ENCODE results near the gene BRAP. TPM values are rescaled to one million over a fixed set of nuclear protein-coding genes. Genes with fewer than 3 reads are reported as not detected.
A peak's percentile ranks its signal among the peaks of the same experiment; 100 is the strongest.
"Not testable (repeated sequence)": the region's sequence is repeated elsewhere in the genome, so short reads cannot be mapped to it uniquely, and the experiment has no call there.

The BRAP gene
- polyA plus RNA-seq, 4 donors: 17.6 to 21.0 (median 19.4) TPM

DNA sequence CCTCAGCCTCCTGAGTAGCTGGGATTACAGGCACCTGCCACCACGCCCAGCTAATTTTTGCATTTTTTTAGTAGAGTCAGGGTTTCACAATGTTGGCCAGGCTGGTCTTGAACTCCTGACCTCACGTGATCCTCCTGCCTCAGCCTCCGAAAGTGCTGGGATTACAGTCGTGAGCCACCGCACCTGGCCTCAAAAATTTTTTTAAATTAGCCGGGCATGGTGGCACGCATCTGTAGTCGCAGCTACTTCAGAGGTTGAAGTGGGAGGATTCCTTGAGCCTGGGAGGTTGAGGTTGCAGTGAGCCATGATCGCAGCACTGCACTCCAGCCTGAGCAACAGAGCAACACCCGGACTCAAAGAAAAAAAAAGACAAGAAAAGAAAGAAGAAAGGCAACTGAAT lies 67.9 kb downstream of the BRAP start:
- not testable (repeated sequence) for DNase-seq (ENCODE audit: low read depth in 4 of 4, low spot score in 2 of 4)

DNA sequence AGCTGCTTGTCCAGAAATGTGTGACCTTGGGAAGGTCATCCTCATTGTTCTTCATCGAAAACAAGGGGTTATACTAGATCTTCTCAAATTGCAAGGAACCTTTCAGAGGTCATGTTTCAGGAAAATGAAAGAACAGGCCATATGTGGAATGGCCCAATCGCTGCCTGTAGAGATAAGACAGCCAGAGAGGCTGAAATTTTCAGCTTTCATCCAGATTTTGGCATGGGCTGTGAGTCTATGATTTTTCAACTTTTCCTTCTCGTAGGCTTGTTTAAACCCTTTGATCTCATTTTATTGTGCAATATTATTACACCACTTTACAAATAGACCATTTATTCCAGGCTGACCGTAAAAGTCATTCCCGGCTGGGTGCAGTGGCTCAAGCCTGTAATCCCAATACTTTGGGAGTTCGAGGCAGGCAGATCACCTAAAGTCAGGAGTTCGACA lies 69.6 kb downstream of the BRAP start:
- no peak for DNase-seq (ENCODE audit: low read depth in 4 of 4, low spot score in 2 of 4)

DNA sequence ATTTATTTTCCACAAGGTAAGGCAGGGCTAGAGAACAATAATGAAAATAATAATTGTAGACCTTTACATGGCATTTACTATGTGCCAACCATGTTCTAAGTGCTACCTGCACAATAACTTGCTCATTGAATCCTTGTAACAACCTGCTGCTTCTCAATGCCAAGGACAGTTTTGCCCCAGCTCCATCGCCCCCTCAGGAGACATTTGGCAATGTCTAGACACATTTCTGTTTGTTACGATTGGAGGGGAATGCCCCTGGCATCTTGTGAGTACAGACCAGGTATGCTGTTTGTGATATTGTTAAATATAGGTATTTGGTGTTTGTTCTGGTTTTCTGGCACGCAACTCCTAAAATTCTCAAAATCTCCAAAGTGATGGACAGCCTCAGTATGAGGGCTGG lies 78.5 kb downstream of the BRAP start:
- DNase-seq (ENCODE audit: low read depth in 4 of 4, low spot score in 2 of 4): no peak

DNA sequence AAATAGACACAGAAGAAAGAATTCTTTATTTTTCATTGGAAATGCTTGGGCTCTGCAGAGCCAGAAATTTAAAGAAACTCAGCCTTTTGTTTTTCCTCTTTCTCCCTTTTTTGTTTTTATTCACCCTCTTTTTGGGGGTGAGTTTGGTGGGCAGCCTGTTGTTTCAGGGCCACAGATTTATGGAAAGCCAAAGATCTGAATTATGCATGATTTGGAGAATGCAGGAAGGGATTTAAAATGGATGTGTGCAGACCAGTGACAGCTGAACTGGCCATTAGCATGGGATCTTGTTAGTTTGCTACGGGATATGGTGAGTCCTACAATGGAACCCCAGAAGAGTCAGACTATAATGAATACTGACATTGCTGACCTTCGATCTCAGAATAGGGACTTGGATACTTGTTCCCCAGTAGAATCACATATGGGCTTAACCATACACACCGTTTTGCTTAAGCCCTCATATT lies 79.0 kb downstream of the BRAP start:
- no peak for DNase-seq (ENCODE audit: low read depth in 4 of 4, low spot score in 2 of 4)

DNA sequence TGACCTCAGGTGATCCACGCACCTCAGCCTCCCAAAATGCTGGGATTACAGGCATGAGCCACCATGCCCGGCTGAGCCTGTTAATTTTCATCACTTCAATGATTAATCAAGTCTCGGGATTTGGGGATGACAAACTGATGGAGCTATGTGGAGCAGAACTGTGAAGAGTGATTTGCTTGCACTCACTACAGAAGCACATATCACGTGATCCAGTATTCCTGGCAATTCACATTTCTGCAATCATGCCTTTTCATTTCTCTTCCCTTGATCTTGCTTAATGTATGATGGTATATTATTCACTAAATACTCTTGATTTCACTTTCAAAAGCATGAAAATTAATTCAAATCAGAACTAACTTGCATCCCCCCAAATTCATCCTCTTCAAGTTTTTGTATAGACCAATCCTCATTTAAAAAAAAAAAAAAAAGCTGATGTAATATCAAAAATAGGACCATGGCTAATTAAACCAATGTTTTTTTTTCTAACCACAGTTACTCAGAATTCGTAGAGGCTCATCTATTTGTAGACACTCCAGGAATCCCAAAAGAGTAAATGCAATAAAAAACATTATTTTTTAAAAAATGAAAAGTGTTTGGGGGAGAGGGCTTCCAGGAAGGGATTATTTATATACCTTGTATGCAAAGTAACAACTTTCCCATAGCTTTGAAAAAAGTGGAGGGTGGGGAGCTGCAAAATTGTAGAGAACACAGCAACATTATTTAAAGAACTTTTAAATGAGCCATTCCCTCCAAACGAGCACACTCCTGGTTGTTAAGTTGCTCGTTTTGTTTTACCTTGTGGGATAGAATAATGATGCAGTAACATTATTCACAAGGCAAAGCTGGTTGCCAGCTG lies 79.6 kb downstream of the BRAP start:
- DNase-seq (ENCODE audit: low read depth in 4 of 4, low spot score in 2 of 4): no peak

DNA sequence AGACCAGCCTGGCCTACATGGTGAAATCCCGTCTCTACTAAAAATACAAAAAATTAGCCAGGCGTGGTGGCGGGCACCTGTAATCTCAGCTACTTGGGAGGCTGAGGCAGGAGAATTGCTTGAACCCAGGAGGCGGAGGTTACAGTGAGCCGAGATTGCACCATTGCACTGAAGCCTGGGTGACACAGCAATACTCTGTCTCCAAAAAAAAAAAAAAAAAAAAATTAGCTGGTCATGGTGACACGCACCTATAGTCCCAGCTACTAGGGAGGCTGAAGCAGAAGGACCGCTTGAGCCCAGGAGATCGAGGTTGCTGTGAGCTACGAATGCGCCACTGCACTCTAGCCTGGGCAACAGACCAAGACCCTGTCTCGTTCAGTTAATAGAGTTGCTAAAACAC lies 82.9 kb downstream of the BRAP start:
- DNase-seq (ENCODE audit: low read depth in 4 of 4, low spot score in 2 of 4): not testable (repeated sequence)

DNA sequence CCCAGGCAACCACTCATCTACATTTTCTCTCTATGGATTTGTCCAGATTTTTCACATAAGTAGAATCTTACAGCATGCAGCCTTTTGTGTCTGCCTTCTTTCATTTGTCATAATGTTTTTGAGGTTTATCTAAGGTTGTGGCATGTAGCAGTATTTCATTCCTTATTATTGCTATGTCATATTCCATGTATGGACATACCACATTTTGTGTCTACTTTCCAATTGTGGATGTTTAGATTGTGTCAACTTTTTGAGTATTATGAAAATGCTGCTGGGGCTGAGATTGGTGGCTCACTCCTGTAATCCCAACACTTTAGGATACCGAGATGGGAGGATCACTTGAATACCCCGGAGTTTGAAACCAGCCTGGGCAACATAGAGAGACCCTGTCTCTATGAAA lies 83.4 kb downstream of the BRAP start:
- no peak for DNase-seq (ENCODE audit: low read depth in 4 of 4, low spot score in 2 of 4)

DNA sequence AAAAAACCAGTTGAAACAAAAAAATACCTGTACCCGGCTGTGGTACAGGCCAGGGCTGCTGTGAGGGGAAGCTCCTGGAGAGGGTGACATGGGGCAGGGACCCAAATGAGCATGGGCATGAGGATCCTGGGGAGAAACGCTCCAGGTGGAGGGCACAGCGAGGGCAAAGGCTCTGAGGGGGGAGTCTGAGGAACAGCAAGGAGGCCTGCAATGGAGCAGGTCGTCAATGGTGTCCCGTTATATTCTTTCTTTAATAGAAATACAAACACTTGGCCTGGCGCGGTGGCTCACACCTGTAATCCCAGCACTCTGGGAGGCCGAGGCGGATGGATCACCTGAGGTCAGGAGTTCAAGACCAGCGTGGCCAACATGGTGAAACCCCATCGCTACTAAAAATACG lies 84.8 kb downstream of the BRAP start:
- not testable (repeated sequence) for DNase-seq (ENCODE audit: low read depth in 4 of 4, low spot score in 2 of 4)

DNA sequence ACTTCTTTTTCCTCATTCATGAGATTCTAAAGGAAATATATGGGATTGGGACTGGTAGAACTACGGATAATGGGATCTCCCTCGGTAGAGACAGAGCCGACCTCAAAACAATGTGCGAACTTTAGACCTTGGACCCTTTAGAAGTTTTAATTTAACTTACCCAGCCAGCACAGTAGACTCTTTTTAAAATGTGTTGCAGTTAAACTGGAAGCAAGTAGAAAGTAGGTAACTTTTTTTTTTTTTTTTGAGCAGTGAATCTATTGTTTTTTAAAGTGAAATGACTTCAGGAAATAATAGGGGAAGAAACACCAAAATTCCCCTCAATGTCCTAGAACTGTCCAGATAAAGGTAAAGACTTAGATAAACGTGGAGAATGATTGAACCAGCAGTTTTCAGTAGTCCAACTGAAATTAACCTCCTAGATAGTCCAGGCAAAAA lies 85.5 kb downstream of the BRAP start:
- peak in 2 of 4 donors; percentile 26 to 32 for DNase-seq (ENCODE audit: low read depth in 4 of 4, low spot score in 2 of 4)

DNA sequence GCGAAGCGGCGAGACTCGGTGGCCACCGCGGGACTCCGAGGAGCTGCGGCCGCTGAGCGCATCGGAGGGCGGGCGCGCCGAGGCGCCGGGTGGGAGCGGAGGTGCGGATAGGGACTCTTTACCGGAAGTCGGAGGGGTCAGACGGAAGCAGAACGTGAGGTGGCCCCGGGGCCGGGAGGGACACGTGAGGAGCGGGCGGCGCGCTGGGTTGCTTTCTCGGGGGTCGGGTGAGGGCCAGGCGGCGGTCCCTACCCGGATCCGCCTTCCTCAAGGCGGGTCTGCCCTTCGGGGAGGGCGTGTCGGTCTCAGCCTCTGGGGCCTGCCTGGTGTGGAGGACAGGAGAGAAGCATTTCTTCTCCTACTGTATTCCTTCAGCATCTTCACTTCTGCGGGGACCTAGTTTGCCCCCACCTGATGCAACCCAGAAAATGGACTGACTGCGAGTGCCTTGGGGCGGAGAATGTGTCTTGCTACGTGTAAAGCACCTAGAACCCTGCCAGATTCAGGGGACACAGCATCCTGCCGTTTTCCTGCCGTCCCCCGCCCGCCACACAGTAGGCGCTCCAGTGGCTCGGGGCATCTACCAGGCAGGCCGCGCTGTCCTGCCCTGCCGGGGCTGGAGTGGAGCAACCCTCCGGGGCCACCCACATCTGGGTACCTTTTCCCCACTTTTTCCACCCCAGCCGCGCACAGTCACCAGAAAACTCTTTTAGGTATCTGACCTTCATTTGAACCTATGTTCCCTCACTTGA lies 86.1 kb downstream of the BRAP start:
- DNase-seq (ENCODE audit: low read depth in 4 of 4, low spot score in 2 of 4): peak; percentile 77 to 84 (median 79)

DNA sequence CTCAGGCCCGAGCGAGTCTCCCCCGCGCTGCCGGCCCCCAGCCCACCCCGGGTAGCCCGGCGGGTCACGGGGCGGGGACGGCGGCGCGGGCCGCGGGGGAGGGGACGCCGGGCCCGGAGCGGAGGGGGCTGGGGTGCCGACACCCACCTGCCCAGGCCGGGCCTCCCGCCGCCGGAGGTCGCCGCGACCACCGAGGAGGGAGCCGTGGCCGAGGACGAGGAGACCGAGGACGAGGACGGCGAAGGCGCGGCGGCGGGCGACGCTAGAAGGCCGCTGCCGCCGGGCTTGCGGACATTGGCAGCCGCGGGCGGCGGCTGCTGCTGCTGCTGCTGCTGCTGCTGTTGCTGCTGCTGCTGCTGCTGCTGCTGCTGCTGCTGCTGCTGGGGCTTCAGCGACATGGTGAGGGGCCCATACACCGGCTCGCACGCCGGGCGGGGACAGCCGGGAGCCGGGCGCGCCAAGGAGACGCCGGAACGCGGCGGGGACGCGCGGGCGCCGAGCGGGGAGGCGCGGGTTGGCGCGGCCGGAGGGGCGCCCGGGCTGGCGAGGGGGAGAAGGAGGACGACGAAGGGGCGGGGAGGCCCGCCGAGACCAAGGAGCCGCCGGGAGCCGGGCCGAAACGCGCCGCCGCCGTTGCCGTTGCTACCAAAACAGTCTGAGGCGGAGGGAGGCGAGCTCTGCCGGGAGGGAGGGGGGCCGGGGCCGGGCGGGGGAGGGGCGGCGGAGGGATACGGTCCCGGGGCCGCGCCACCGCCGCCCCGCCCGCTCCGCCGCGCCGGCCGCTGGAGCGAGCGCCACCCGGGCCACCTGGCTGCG lies 86.9 kb downstream of the BRAP start, which contains the start of gene ATXN2:
Gene ATXN2 (minus strand): TSS at position 679 of the 816 bp plus-strand sequence. CDS start 281 bp downstream, at position 398.
- DNase-seq (ENCODE audit: low read depth in 4 of 4, low spot score in 2 of 4): peak in 2 of 4 donors; percentile 14 to 43

DNA sequence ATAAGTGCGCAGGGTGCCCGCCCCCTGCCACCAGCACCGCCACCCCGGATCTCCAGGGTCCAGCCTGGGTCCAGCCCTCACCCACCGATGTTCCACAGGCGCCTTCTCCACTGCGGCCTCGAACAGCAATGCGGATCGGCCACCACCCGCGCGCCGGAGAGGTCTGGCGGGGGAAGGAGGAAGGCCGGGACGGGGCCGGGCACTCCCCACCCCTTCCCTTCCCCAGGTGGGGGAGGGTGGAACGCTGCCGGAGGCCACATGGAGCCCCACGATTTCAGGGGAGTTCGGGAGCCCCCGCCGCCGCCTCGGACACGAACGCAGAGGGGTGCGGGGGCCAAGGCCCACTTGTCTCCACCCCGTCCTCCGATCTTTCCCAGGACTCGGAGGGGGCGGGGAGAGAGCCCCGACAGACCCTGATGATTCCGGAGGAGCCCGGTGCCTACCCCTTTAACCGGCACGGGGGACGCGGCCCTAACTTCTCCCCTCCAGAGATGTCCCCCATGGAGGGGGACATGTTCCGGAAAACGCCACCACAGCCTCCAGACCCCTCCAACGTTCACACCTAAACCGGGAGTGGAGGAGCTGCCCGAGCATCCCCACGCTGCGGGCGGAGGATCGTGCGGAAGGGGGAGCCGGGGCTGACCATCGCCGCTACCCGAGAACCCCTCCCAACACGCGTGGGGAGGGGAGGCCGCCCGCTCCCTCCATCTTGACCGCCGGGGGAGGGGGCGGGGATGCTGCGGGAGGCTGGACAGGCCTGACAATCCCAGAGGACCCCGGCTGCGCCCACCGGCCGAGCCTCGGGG lies 87.7 kb downstream of the BRAP start:
- DNase-seq (ENCODE audit: low read depth in 4 of 4, low spot score in 2 of 4): peak in 3 of 4 donors; percentile 34 to 43 (median 43)

DNA sequence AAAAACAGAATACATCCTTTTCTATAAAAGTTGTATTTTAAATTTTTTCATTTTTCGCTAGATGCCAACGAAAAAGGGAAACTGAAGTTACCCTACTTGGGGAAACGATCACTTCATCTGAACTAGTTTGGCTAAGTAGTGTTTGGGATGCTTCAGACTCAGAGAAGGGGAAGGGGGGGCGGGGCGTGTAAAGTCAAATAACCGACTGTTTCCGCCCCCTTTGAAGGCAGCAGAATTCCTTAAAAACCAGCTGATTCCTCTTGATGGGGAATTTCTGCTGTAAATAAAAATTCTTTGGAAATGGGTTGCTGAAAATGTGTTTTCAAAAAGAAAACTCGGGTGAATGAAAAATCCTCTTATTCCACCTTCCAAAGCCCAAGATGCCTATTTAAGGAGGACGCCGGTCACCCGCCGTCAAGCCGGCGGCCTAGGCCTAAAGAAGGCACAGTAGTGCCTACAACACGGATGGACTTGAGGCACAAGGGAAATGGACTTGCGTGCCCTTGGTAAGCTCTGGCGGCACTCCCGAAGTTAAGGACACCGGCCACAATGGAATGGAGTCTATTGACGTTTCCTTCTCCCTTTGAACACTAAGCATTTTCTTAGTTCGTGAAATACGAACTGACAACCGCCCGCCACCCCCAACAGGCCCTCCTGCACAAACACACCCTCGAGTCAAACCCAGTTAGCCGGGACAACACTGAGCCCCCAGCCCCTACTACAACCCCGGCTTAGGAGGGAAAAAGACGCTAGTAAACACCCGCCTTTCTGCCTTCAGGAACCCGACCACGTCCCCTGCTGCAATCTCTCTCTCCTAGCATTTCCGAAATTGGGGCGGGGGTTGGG lies 88.5 kb downstream of the BRAP start:
- peak in 3 of 4 donors; percentile 48 to 56 (median 53) for DNase-seq (ENCODE audit: low read depth in 4 of 4, low spot score in 2 of 4)

DNA sequence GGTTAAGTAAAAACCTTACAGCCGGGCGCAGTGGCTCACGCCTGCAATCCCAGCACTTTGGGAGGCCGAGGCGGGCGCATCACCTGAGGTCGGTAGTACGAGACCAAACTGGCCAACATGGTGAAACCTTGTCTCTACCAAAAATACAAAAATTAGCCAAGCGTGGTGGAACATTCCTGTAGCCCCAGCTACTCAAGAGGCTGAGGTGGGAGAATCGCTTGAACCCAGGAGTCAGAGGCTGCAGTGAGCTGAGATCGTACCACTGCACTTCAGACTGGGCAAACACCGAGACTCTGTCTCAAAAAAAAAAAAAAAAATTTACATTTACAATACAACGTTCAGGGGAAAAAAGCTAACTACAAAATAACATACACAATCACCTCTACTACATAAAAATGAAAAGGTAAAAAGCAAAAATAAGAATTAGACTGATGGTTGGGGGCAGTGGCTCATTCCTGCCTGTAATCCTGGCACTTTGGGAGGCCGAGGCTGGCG lies 90.4 kb downstream of the BRAP start:
- DNase-seq (ENCODE audit: low read depth in 4 of 4, low spot score in 2 of 4): not testable (repeated sequence)
